Measurements from ENCODE around the gene MAPKAP1.

MAPKAP1 gene

DNA sequence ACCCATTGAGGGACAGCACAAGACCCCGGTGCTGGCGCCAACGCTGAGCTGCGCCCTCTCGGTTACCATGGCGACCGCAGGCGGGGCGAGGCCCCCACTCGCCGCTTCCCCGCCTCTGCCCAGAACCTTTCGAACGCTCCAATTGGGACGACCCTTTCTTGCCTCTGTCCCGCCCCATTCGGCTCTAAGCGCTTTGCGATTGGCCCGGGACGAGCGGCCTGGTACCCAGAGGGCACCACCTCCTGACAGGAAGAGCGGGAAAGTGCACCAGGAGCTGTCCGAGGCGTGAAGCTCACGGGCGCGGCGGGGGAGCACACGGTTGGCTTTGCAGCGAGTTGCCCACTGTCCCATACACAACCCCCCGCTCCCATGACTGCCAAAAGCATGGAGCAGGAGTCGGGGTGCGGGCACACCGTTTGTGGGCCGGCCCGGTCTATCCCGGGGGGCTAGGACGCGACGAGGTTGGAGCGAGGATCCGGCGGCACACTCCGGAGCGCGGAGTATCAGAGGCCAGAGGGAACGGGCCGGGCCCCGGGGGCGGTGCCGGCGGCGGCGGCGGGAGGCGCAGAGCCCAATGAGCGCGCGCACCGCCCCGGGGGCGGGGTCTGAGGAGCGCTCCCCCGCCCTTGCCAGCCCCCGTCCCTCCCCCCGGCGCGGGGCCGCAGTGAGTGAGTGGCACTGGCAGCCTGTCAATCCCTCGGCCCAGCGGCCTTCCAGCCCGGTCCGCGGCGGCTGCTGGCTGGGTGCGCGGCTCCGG, 39.2 kb upstream of the MAPKAP1 start:
- Histone ChIP-seq H3K36me3 (replicated peaks) (peaks cover 7% of the 10 kb centered on the region), H3K9me3 (no peaks in the 10 kb centered on the region), H3K4me3 (peak overlapping the region; percentile 30), H3K4me1 (peaks cover 31% of the 10 kb centered on the region), H3K27me3 (ENCODE audit: low read depth) (peaks cover 3% of the 10 kb centered on the region; the same call in 1 of the 2 replicates)
- peak; percentile 92 to 96 for DNase-seq (ENCODE audit: low spot score in 2 of 2)
- in situ Hi-C loops (cut with MboI; ENCODE audit: low sequenced_read_pairs) = no loop called here

DNA sequence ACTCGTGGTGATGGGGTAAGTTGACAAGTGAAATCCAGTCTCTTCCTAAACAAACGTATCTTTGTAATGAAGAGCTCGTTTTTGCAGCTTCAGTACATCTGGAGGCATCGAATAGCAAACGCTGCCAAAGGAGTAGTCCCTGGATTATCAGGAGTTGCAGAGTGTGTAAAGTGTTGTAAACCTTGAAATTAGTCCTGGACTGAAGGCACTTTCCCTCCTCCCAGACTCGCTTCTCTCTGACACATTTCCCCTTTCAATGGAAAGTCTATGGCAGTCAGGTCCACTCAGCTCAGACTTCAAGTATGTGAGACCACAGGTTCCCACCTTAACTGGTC, 38.6 kb upstream of the MAPKAP1 start:
- in situ Hi-C loops (cut with MboI; ENCODE audit: low sequenced_read_pairs) = no loop called here
- H3K4me1 ChIP-seq = peaks cover 26% of the 10 kb centered on the region
- H3K9me3 ChIP-seq = no peaks in the 10 kb centered on the region
- peaks cover 3% of the 10 kb centered on the region; the same call in 1 of the 2 replicates for H3K27me3 ChIP-seq (ENCODE audit: low read depth)
- peaks cover 5% of the 10 kb centered on the region; the same call in 1 of the 2 replicates for H3K36me3 ChIP-seq (replicated peaks)
- peak overlapping the region; percentile 30 for H3K4me3 ChIP-seq
- no peak for DNase-seq (ENCODE audit: low spot score in 2 of 2)

DNA sequence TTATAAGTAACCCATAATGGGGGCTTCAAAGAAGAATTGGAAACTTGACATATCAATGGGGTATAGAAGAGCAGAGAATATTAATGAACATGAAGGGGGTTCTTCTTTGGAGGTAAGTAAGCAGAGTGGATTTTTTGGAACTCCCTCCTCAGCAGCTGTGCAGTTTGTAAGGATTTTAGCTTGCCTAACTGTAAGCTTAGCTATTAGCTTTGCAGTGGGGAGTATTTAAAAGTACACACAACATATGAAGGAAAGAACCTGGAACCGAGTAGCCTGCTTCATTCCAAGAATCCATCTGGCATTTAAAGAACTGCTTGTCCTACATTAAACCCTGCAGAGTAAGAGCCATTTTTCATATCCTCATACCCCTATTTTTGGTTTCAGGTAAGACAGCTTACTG, 38.0 kb upstream of the MAPKAP1 start:
- Histone ChIP-seq H3K9me3 (no peaks in the 10 kb centered on the region), H3K4me3 (no peak overlapping the region), H3K4me1 (peaks cover 25% of the 10 kb centered on the region), H3K27me3 (ENCODE audit: low read depth) (peaks cover 3% of the 10 kb centered on the region; the same call in 1 of the 2 replicates), H3K36me3 (replicated peaks) (peaks cover 5% of the 10 kb centered on the region; the same call in 1 of the 2 replicates)
- in situ Hi-C loops (cut with MboI; ENCODE audit: low sequenced_read_pairs) = no loop called here
- no peak for DNase-seq (ENCODE audit: low spot score in 2 of 2)

DNA sequence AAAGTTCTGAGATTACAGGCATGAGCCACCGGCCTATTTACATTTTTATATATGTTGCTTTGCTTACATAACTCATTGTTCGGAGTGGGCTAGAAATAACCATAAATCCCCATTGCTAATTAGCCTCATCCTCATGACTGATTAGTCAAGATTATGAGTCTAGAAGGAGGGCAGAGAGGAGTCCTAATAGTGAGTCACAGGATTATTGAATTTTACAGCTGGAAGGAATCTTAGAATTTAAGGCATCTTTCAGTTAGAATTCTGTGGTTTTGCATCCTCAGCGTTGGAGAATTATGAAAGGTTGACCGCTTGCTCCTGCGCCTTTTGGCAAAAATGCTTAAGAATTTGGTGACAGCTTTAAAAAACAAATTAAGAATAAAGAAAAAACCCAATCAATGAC, 37.6 kb upstream of the MAPKAP1 start:
- peaks cover 21% of the 10 kb centered on the region for H3K4me1 ChIP-seq
- DNase-seq (ENCODE audit: low spot score in 2 of 2) = no peak

DNA sequence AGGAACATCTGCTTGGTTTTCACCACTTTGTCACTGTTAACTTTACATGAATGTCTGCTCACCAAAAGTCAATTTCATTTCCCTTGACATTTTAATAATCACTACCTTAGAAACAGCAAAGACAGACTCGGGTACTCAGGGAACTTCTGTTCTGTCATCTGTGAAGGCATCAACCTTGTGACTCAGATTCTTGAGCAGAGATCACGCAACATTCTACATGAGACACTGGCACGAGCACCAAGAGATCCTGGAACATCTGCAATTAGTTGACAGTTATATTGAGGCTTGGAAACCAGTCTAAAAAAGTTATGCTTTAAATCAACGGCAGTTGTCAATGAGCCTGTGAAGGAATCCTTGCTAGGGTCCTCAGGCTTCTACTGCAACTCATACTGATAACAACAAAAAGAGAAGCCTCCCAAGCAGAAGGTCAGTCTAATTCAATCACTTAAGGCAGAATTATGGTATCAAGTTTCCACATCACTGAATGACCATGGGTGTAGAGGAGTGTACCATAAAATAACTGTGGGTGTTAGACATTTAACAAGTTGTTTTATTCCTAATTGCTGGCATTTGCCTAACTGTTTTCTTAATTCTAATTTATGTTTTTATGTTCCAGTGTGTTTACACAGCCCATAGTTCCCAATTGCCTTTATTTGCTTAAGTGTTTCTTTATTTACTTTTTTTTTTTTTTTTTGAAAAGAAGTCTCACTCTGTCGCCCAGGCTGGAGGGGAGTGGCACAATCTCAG, 36.8 kb upstream of the MAPKAP1 start:
- H3K9me3 ChIP-seq = no peaks in the 10 kb centered on the region
- in situ Hi-C loops (cut with MboI; ENCODE audit: low sequenced_read_pairs) = no loop called here
- DNase-seq (ENCODE audit: low spot score in 2 of 2) = no peak
- H3K27me3 ChIP-seq (ENCODE audit: low read depth) = peaks cover 3% of the 10 kb centered on the region; the same call in 1 of the 2 replicates
- H3K36me3 ChIP-seq (replicated peaks) = peaks cover under 1% of the 10 kb centered on the region; the same call in 1 of the 2 replicates
- H3K4me3 ChIP-seq = no peak overlapping the region
- peaks cover 15% of the 10 kb centered on the region for H3K4me1 ChIP-seq

More for the DNA sequence above, 37.6 kb upstream of the MAPKAP1 start:
- H3K27me3 ChIP-seq (ENCODE audit: low read depth) = peaks cover 3% of the 10 kb centered on the region; the same call in 1 of the 2 replicates
- H3K36me3 ChIP-seq (replicated peaks) = peaks cover 5% of the 10 kb centered on the region; the same call in 1 of the 2 replicates
- in situ Hi-C loops (cut with MboI; ENCODE audit: low sequenced_read_pairs) = no loop called here
- H3K4me3 ChIP-seq = no peak overlapping the region
- H3K9me3 ChIP-seq = no peaks in the 10 kb centered on the region

GRCh38 chr9:125742657-125743056, 35.6 kb upstream of the MAPKAP1 start:
- no peaks in the 10 kb centered on the region for H3K9me3 ChIP-seq
- no peak for DNase-seq (ENCODE audit: low spot score in 2 of 2)
- H3K4me3 ChIP-seq = no peak overlapping the region
- H3K4me1 ChIP-seq = peaks cover 15% of the 10 kb centered on the region
- H3K36me3 ChIP-seq (replicated peaks) = no peaks in the 10 kb centered on the region
- in situ Hi-C loops (cut with MboI; ENCODE audit: low sequenced_read_pairs) = no loop called here
- peaks cover 3% of the 10 kb centered on the region; the same call in 1 of the 2 replicates for H3K27me3 ChIP-seq (ENCODE audit: low read depth)

GRCh38 chr9:125739436-125739835, 32.4 kb upstream of the MAPKAP1 start:
- no peaks in the 10 kb centered on the region for H3K27me3 ChIP-seq (ENCODE audit: low read depth)
- H3K4me1 ChIP-seq = peaks cover under 1% of the 10 kb centered on the region
- H3K36me3 ChIP-seq (replicated peaks) = no peaks in the 10 kb centered on the region
- H3K4me3 ChIP-seq = no peak overlapping the region
- in situ Hi-C loops (cut with MboI; ENCODE audit: low sequenced_read_pairs) = no loop called here
- H3K9me3 ChIP-seq = no peaks in the 10 kb centered on the region
- DNase-seq (ENCODE audit: low spot score in 2 of 2) = no peak

DNA sequence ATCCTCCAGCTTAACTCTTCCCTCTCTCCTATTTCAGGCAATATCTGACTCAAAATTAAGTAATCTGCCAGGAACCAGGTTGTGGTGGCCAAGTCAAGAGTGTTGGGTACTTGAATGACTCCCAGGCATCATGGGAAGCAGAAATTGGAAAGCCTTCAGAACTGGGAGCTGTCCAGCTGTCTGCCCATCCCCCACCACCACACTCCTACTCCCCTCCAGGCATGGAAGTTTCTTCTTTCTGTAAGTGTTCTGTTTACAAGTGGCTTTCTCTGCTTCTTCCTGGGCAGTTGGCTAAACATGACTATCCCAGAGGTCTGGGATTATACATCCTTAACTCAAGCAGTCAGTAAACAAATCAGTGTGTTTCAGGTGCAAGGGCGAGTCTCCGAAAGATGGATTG, 25.6 kb upstream of the MAPKAP1 start:
- H3K9me3 ChIP-seq = no peaks in the 10 kb centered on the region

GRCh38 chr9:125730168-125730567, 23.2 kb upstream of the MAPKAP1 start:
- Histone ChIP-seq H3K4me3 (no peak overlapping the region), H3K27me3 (ENCODE audit: low read depth) (no peaks in the 10 kb centered on the region), H3K4me1 (no peaks in the 10 kb centered on the region), H3K9me3 (no peaks in the 10 kb centered on the region), H3K36me3 (replicated peaks) (no peaks in the 10 kb centered on the region)
- in situ Hi-C loops (cut with MboI; ENCODE audit: low sequenced_read_pairs) = no loop called here
- DNase-seq (ENCODE audit: low spot score in 2 of 2) = no peak

More for the DNA sequence above, 25.6 kb upstream of the MAPKAP1 start:
- no peaks in the 10 kb centered on the region for H3K36me3 ChIP-seq (replicated peaks)
- no peaks in the 10 kb centered on the region for H3K4me1 ChIP-seq
- DNase-seq (ENCODE audit: low spot score in 2 of 2) = peak in 1 of 2 experiments; percentile 49
- no peak overlapping the region for H3K4me3 ChIP-seq
- no peaks in the 10 kb centered on the region for H3K27me3 ChIP-seq (ENCODE audit: low read depth)
- in situ Hi-C loops (cut with MboI; ENCODE audit: low sequenced_read_pairs) = no loop called here

DNA sequence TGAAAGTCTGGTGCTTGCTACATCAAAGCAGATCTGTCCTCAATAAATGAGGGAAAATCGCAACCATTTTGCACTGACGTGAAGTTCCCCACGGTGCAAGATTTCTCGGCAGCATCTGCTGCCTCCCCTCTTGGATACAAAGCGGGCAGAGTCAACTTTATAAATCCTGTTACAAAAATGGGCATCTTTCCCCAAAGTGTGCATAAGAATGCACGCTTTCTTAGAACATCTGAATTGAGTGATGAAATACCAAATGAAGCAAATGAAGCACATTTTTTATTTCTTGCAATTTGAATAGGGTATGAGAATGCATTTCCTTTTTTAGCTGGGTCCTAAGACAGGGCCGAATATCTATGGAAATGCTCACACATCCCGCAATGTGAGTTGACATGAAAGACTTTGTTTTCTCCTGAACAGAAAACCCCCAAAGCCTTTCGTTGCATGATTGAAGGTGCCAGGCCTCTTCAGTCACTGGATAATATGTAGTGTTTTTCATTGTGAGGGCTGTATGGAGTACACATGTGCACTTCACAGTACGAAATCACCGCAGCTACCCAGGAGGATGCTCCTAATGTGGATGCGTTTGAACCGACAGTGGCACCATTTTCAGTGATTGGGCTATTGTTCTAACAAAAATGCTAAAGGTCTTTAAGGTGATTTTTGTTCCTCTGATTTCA, 19.6 kb upstream of the MAPKAP1 start:
- H3K4me3 ChIP-seq = no peak overlapping the region
- no peak for DNase-seq (ENCODE audit: low spot score in 2 of 2)
- in situ Hi-C loops (cut with MboI; ENCODE audit: low sequenced_read_pairs) = no loop called here
- no peaks in the 10 kb centered on the region for H3K4me1 ChIP-seq
- H3K9me3 ChIP-seq = no peaks in the 10 kb centered on the region
- no peaks in the 10 kb centered on the region for H3K36me3 ChIP-seq (replicated peaks)
- H3K27me3 ChIP-seq (ENCODE audit: low read depth) = no peaks in the 10 kb centered on the region

DNA sequence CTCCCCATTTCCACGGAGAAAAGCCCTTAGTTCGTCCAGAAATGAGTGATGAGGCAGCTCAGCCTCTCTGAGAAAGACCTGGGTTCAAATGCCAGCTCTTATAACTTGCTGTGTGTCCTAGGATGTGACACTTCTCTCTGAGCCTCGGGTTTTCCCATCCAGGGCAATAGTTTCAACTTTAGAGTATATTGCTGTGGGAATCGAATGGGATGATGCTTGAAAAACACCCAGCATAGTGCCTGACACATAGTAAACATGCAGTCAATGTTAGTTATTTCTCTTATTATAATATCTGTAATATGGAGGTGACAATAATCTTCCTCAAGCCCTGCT, 430 bp upstream of the MAPKAP1 start:
- H3K9me3 ChIP-seq = no peaks in the 10 kb centered on the region
- peaks cover 3% of the 10 kb centered on the region; the same call in 1 of the 2 replicates for H3K36me3 ChIP-seq (replicated peaks)
- DNase-seq (ENCODE audit: low spot score in 2 of 2) = no peak
- in situ Hi-C loops (cut with MboI; ENCODE audit: low sequenced_read_pairs) = no loop called here
- no peaks in the 10 kb centered on the region for H3K27me3 ChIP-seq (ENCODE audit: low read depth)
- H3K4me3 ChIP-seq = peak overlapping the region; percentile 90
- H3K4me1 ChIP-seq = peaks cover 10% of the 10 kb centered on the region

DNA sequence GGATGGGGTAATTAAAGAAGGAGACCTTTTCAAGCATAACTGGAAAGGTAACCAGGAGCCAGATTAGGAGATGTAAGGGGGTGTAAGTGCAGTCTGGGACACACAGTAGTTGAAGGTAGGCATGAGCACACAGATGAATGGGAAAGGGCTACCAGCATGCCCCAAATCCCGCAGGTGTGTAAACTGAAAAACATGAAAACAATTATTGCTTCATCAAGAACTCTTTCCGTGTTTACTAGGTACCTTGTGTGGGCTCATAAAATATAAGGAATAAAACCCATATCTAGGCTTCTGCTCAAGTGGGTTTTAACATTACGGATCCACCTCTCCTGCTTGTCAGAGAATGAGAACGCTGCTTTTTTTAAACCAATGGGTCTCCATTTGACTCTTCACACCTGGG, 1.1 kb downstream of the MAPKAP1 start:
- H3K4me3 ChIP-seq = peak overlapping the region; percentile 90
- peaks cover 3% of the 10 kb centered on the region; the same call in 1 of the 2 replicates for H3K36me3 ChIP-seq (replicated peaks)
- in situ Hi-C loops (cut with MboI; ENCODE audit: low sequenced_read_pairs) = no loop called here
- no peaks in the 10 kb centered on the region for H3K9me3 ChIP-seq
- DNase-seq (ENCODE audit: low spot score in 2 of 2) = no peak
- no peaks in the 10 kb centered on the region for H3K27me3 ChIP-seq (ENCODE audit: low read depth)
- peaks cover 10% of the 10 kb centered on the region for H3K4me1 ChIP-seq

DNA sequence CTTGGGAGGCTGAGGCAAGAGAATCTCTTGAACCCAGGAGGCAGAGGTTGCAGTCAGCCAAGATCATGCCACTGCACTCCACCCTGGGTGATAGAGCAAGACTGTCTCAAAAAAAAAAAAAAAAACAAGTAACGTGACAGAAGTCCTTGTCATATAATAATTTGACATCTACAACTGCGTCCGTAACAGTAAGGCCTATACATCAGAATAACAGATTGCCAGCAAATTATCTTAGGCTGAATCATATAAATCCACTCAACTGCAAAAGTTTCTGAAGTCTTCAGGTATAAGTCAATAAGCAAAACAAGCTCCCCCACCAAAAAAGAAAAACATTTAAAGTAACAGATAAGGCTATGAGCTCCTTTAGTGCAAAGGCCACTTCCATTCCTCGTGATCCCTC, 3.3 kb downstream of the MAPKAP1 start:
- Histone ChIP-seq H3K27me3 (ENCODE audit: low read depth) (no peaks in the 10 kb centered on the region), H3K9me3 (no peaks in the 10 kb centered on the region), H3K4me1 (peaks cover 10% of the 10 kb centered on the region), H3K36me3 (replicated peaks) (peaks cover 3% of the 10 kb centered on the region; the same call in 1 of the 2 replicates), H3K4me3 (no peak overlapping the region)
- no peak for DNase-seq (ENCODE audit: low spot score in 2 of 2)
- in situ Hi-C loops (cut with MboI; ENCODE audit: low sequenced_read_pairs) = no loop called here

DNA sequence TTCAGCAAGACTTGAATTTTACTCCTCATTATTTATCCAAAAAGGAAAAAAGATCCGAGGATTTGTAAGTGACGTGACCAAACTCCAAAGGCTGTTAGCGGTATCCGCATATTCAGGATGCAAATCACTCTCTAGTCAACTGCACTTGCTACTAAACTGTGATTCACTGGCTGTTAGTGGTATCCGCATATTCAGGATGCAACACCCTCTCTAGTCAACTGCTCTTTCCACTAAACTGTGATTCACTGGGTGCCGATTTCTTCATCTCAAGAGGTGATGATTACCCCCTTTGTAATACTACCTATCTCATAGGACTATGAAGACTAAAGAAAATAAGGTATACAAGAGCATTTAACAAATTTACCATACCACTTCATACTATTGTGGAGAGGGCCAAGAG, 5.7 kb downstream of the MAPKAP1 start:
- Histone ChIP-seq H3K36me3 (replicated peaks) (no peaks in the 10 kb centered on the region), H3K4me3 (no peak overlapping the region), H3K9me3 (no peaks in the 10 kb centered on the region), H3K4me1 (peaks cover 8% of the 10 kb centered on the region), H3K27me3 (ENCODE audit: low read depth) (no peaks in the 10 kb centered on the region)
- DNase-seq (ENCODE audit: low spot score in 2 of 2) = no peak
- in situ Hi-C loops (cut with MboI; ENCODE audit: low sequenced_read_pairs) = no loop called here
